Panc1 (cell line): ENCODE results near the gene NOVA1.

ENCODE experiments used
- POLR2AphosphoS5 ChIP-seq: IDR thresholded peaks from 2 replicates; pipeline ENCODE4 v1.6.1; 2012; ENCODE audit warnings: mild to moderate bottlenecking, low read depth, low read length, moderate library complexity
- SIN3A ChIP-seq: IDR thresholded peaks from 2 replicates; pipeline ENCODE4 v1.6.1; 2012; ENCODE audit warnings: low read depth, mild to moderate bottlenecking, low read length, moderate library complexity, borderline replicate concordance; ENCODE audit not compliant: insufficient read depth
- TCF7L2 ChIP-seq: IDR thresholded peaks from 2 replicates; pipeline ENCODE4 v1.6.1; 2011; ENCODE audit warnings: mild to moderate bottlenecking, low read depth, low read length, inconsistent platforms
- TF ChIP-seq, protein P1 (sequence below): fragments of 450-650 bp; IDR thresholded peaks from 2 replicates; pipeline ENCODE4 v1.5.1; 2017; ENCODE audit warnings: mild to moderate bottlenecking
- TF ChIP-seq, protein P2 (sequence below), 2 experiments: IDR thresholded peaks; 2 replicates each; pipeline ENCODE4 v1.6.1; 2011 to 2012; ENCODE audit warnings: low read depth in 2 of 2, control low read depth in 1 of 2, low read length in 1 of 2, mild to moderate bottlenecking in 1 of 2, moderate library complexity in 1 of 2; ENCODE audit not compliant: insufficient read depth in 1 of 2

DNA sequence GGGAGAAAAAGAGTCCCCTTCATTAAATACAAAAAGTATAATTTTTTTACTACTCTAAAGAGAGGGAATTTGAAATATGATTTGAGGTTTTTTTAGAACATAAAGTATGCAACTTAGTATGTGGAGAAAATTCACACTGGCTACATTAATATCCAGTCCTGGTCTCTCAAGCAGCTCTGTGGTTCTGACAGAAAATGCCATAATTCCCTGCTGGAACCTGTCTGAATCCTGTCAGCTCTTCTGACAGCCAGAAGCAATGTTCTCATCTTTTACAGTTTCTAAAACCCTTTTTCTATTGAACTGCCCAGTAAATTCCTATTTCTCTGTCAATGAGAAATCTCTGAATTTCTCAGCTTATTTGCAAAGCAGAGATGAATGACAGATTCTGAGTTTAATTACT, 13.4 kb upstream of the NOVA1 start:
- TF ChIP-seq POLR2AphosphoS5 = no peak
- TF ChIP-seq, protein P1, sequence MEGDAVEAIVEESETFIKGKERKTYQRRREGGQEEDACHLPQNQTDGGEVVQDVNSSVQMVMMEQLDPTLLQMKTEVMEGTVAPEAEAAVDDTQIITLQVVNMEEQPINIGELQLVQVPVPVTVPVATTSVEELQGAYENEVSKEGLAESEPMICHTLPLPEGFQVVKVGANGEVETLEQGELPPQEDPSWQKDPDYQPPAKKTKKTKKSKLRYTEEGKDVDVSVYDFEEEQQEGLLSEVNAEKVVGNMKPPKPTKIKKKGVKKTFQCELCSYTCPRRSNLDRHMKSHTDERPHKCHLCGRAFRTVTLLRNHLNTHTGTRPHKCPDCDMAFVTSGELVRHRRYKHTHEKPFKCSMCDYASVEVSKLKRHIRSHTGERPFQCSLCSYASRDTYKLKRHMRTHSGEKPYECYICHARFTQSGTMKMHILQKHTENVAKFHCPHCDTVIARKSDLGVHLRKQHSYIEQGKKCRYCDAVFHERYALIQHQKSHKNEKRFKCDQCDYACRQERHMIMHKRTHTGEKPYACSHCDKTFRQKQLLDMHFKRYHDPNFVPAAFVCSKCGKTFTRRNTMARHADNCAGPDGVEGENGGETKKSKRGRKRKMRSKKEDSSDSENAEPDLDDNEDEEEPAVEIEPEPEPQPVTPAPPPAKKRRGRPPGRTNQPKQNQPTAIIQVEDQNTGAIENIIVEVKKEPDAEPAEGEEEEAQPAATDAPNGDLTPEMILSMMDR = no peak
- TF ChIP-seq, protein P2, sequence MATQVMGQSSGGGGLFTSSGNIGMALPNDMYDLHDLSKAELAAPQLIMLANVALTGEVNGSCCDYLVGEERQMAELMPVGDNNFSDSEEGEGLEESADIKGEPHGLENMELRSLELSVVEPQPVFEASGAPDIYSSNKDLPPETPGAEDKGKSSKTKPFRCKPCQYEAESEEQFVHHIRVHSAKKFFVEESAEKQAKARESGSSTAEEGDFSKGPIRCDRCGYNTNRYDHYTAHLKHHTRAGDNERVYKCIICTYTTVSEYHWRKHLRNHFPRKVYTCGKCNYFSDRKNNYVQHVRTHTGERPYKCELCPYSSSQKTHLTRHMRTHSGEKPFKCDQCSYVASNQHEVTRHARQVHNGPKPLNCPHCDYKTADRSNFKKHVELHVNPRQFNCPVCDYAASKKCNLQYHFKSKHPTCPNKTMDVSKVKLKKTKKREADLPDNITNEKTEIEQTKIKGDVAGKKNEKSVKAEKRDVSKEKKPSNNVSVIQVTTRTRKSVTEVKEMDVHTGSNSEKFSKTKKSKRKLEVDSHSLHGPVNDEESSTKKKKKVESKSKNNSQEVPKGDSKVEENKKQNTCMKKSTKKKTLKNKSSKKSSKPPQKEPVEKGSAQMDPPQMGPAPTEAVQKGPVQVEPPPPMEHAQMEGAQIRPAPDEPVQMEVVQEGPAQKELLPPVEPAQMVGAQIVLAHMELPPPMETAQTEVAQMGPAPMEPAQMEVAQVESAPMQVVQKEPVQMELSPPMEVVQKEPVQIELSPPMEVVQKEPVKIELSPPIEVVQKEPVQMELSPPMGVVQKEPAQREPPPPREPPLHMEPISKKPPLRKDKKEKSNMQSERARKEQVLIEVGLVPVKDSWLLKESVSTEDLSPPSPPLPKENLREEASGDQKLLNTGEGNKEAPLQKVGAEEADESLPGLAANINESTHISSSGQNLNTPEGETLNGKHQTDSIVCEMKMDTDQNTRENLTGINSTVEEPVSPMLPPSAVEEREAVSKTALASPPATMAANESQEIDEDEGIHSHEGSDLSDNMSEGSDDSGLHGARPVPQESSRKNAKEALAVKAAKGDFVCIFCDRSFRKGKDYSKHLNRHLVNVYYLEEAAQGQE (IDR thresholded peaks at IDR 0.05; ENCODE audit: insufficient read depth in 1 of 2, low read depth in 2 of 2, low read length in 1 of 2) = no peak
- TF ChIP-seq SIN3A = no peak
- no peak for TF ChIP-seq TCF7L2
